NCI-H82 treated with DMSO at 0.1 percent for 48 hours (cell line): ENCODE results near the gene FBXW7.
A peak's percentile ranks its signal among the peaks of the same experiment; 100 is the strongest.

Source experiments
- DNase-seq: peaks from one replicate; lab custom pipeline; 2025; ENCODE audit not compliant: unreplicated experiment; lab: John Stamatoyannopoulos, UW

FBXW7 gene

GRCh38 chr4:152434011-152434410 is 101.9 kb downstream of the FBXW7 start:
- no peak for DNase-seq

GRCh38 chr4:152431784-152432183 is 104.1 kb downstream of the FBXW7 start:
- no peak for DNase-seq

GRCh38 chr4:152431291-152431690 is 104.6 kb downstream of the FBXW7 start:
- DNase-seq: no peak

GRCh38 chr4:152430507-152430906 is 105.4 kb downstream of the FBXW7 start:
- no peak for DNase-seq

- no peak for DNase-seq
Observed at GRCh38 chr4:152427981-152428380, 107.9 kb downstream of the FBXW7 start.

- no peak for DNase-seq
Observed at GRCh38 chr4:152424977-152425376, 110.9 kb downstream of the FBXW7 start.

- DNase-seq: no peak
Observed at GRCh38 chr4:152424396-152424795, 111.5 kb downstream of the FBXW7 start.

- no peak for DNase-seq
Observed at GRCh38 chr4:152422817-152423320, 113.0 kb downstream of the FBXW7 start.

GRCh38 chr4:152421576-152421975 is 114.3 kb downstream of the FBXW7 start:
- no peak for DNase-seq

- no peak for DNase-seq
Observed at GRCh38 chr4:152419809-152420208, 116.1 kb downstream of the FBXW7 start.

- no peak for DNase-seq
Observed at GRCh38 chr4:152417673-152418072, 118.2 kb downstream of the FBXW7 start.

- DNase-seq: no peak
Observed at GRCh38 chr4:152415980-152416379, 119.9 kb downstream of the FBXW7 start.

GRCh38 chr4:152408514-152409327 is 127.2 kb downstream of the FBXW7 start:
- peak; percentile 16 for DNase-seq

GRCh38 chr4:152401424-152401823 is 134.5 kb downstream of the FBXW7 start:
- no peak for DNase-seq

GRCh38 chr4:152399246-152399645 is 136.6 kb downstream of the FBXW7 start:
- DNase-seq: no peak

GRCh38 chr4:152398060-152398459 is 137.8 kb downstream of the FBXW7 start:
- no peak for DNase-seq

- no peak for DNase-seq
Observed at GRCh38 chr4:152394791-152395190, 141.1 kb downstream of the FBXW7 start.

GRCh38 chr4:152392079-152392478 is 143.8 kb downstream of the FBXW7 start:
- no peak for DNase-seq

- no peak for DNase-seq
Observed at GRCh38 chr4:152390216-152390615, 145.7 kb downstream of the FBXW7 start.

GRCh38 chr4:152389359-152389758 is 146.5 kb downstream of the FBXW7 start:
- DNase-seq: no peak

- DNase-seq: no peak
Observed at GRCh38 chr4:152385551-152385950, 150.3 kb downstream of the FBXW7 start.

GRCh38 chr4:152382057-152382785 is 153.7 kb downstream of the FBXW7 start:
- no peak for DNase-seq
